Measurements from ENCODE around the gene TNFRSF1B.

Gene TNFRSF1B

DNA sequence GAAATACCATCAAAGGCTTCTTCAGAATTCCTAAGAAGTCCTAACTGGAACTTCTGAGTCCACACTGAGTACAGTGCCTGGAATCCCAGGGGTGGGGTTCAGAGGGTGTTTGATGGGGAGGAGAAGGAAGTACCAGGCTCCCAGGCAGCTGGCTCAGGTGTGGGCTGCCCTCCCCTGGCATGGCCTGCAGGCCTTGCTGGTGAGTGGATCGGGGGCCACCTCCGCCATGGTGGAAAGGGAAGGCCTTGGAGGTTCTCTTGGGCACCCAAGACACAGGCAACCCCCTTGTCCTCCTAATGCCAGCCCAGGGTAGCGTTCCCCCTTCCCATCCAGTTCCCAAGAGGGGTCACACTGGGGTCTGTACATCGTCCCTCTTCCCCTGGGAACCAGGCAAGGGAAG lies 26.8 kb upstream of the TNFRSF1B start:
- no CpG with 5 or more reads among the region's 4 CpGs for WGBS, 2 donors (ENCODE audit: extremely low coverage in 2 of 2, insufficient read length in 2 of 2, insufficient replicate concordance in 1 of 2)
- H2BK15ac ChIP-seq (ENCODE audit: low read length), result peak overlapping the region; percentile 39
- peak overlapping the region; percentile 35 for H2BK5ac ChIP-seq (ENCODE audit: low read length)
- H2AK5ac ChIP-seq (ENCODE audit: low read depth, low read length), result peak overlapping the region; percentile 71
- no peaks in the 10 kb centered on the region for H3K79me1 ChIP-seq (ENCODE audit: low read depth, low read length)
- no peak overlapping the region for H2BK12ac ChIP-seq (ENCODE audit: low read length)
- H3K27me3 ChIP-seq (ENCODE audit: control insufficient read depth in 3 of 3, insufficient read depth in 3 of 3, low read depth in 1 of 3, low read length in 3 of 3), result peaks cover 0 to 25% (median 2%) of the 10 kb centered on the region in 3 experiments
- H3K14ac ChIP-seq (ENCODE audit: low read length), result no peak overlapping the region
- no peak for DNase-seq (ENCODE audit: low spot score)
- H4K91ac ChIP-seq (ENCODE audit: low read depth, low read length, poor library complexity), result no peak overlapping the region
- H3K23ac ChIP-seq (ENCODE audit: low read depth, low read length, poor library complexity), result no peak overlapping the region
- H3K4ac ChIP-seq (ENCODE audit: low read length), result no peak overlapping the region
- H2BK120ac ChIP-seq (ENCODE audit: low read depth, low read length), result no peak overlapping the region
- no peak overlapping the region for H3K4me3 ChIP-seq (ENCODE audit: low read length in 2 of 2)
- peak overlapping the region; percentile 90 for H3K18ac ChIP-seq (ENCODE audit: low read length)
- no peak overlapping the region for H3K9ac ChIP-seq (ENCODE audit: low read depth, low read length, poor library complexity)
- no peak overlapping the region for H3K4me2 ChIP-seq (ENCODE audit: insufficient read depth, low read length, poor library complexity, severe bottlenecking)
- no peak overlapping the region for H4K8ac ChIP-seq (ENCODE audit: low read depth, low read length)
- peaks cover 6 to 11% of the 10 kb centered on the region in 2 donors for H3K4me1 ChIP-seq (ENCODE audit: control insufficient read depth in 2 of 2, insufficient read depth in 1 of 2, low read depth in 1 of 2, low read length in 2 of 2)
- no peaks in the 10 kb centered on the region for H3K36me3 ChIP-seq (replicated peaks in 1 of 2; ENCODE audit: control insufficient read depth in 2 of 2, insufficient read depth in 2 of 2, low read length in 2 of 2)
- no peaks in the 10 kb centered on the region for H3K9me3 ChIP-seq (replicated peaks in 1 of 2; ENCODE audit: control insufficient read depth in 2 of 2, insufficient read depth in 1 of 2, low read depth in 1 of 2, low read length in 2 of 2)
- no peak overlapping the region for H2AFZ ChIP-seq (ENCODE audit: low read length)
- H3K27ac ChIP-seq (replicated peaks; ENCODE audit: low read length), result no peak overlapping the region

- Histone ChIP-seq H3K4ac (ENCODE audit: low read length) (no peak overlapping the region), H3K27me3 (ENCODE audit: control insufficient read depth in 3 of 3, insufficient read depth in 3 of 3, low read depth in 1 of 3, low read length in 3 of 3) (peaks cover 0 to 26% (median 2%) of the 10 kb centered on the region in 3 experiments)
- no CpG with 5 or more reads among the region's 12 CpGs for WGBS, 2 donors (ENCODE audit: extremely low coverage in 2 of 2, insufficient read length in 2 of 2, insufficient replicate concordance in 1 of 2)
These were observed 26.2 kb upstream of the TNFRSF1B start for GRCh38 chr1:12140515-12141162.

GRCh38 chr1:12141163-12141850 lies 25.5 kb upstream of the TNFRSF1B start:
- H4K8ac ChIP-seq (ENCODE audit: low read depth, low read length), result no peak overlapping the region
- no peak overlapping the region for H2BK120ac ChIP-seq (ENCODE audit: low read depth, low read length)
- H3K14ac ChIP-seq (ENCODE audit: low read length), result no peak overlapping the region
- H2BK15ac ChIP-seq (ENCODE audit: low read length), result peak overlapping the region; percentile 1
- H2AFZ ChIP-seq (ENCODE audit: low read length), result peak overlapping the region; percentile 33
- H3K9ac ChIP-seq (ENCODE audit: low read depth, low read length, poor library complexity), result peak overlapping the region; percentile 24
- H2BK12ac ChIP-seq (ENCODE audit: low read length), result no peak overlapping the region
- peak overlapping the region; percentile 83 for H2AK5ac ChIP-seq (ENCODE audit: low read depth, low read length)
- H2BK5ac ChIP-seq (ENCODE audit: low read length), result no peak overlapping the region
- no peak overlapping the region for H3K23ac ChIP-seq (ENCODE audit: low read depth, low read length, poor library complexity)
- H3K79me1 ChIP-seq (ENCODE audit: low read depth, low read length), result no peaks in the 10 kb centered on the region
- no peaks in the 10 kb centered on the region for H3K9me3 ChIP-seq (replicated peaks in 1 of 2; ENCODE audit: control insufficient read depth in 2 of 2, insufficient read depth in 1 of 2, low read depth in 1 of 2, low read length in 2 of 2)
- H3K27me3 ChIP-seq (ENCODE audit: control insufficient read depth in 3 of 3, insufficient read depth in 3 of 3, low read depth in 1 of 3, low read length in 3 of 3), result peaks cover 0 to 26% (median 2%) of the 10 kb centered on the region in 3 experiments
- H3K4me1 ChIP-seq (ENCODE audit: control insufficient read depth in 2 of 2, insufficient read depth in 1 of 2, low read depth in 1 of 2, low read length in 2 of 2), result peaks cover 6 to 11% of the 10 kb centered on the region in 2 donors
- no peak for DNase-seq (ENCODE audit: low spot score)
- no peak overlapping the region for H3K4me3 ChIP-seq (ENCODE audit: low read length in 2 of 2)
- H4K91ac ChIP-seq (ENCODE audit: low read depth, low read length, poor library complexity), result no peak overlapping the region
- no peak overlapping the region for H3K27ac ChIP-seq (replicated peaks; ENCODE audit: low read length)
- H3K18ac ChIP-seq (ENCODE audit: low read length), result peak overlapping the region; percentile 9
- WGBS, 2 donors (ENCODE audit: extremely low coverage in 2 of 2, insufficient read length in 2 of 2, insufficient replicate concordance in 1 of 2), result no CpG with 5 or more reads among the region's 21 CpGs
- H3K4me2 ChIP-seq (ENCODE audit: insufficient read depth, low read length, poor library complexity, severe bottlenecking), result no peak overlapping the region
- no peak overlapping the region for H3K4ac ChIP-seq (ENCODE audit: low read length)
- H3K36me3 ChIP-seq (replicated peaks in 1 of 2; ENCODE audit: control insufficient read depth in 2 of 2, insufficient read depth in 2 of 2, low read length in 2 of 2), result no peaks in the 10 kb centered on the region

More at GRCh38 chr1:12140515-12141162, 26.2 kb upstream of the TNFRSF1B start:
- no peak overlapping the region for H3K27ac ChIP-seq (replicated peaks; ENCODE audit: low read length)
- H3K36me3 ChIP-seq (replicated peaks in 1 of 2; ENCODE audit: control insufficient read depth in 2 of 2, insufficient read depth in 2 of 2, low read length in 2 of 2), result no peaks in the 10 kb centered on the region
- H3K18ac ChIP-seq (ENCODE audit: low read length), result peak overlapping the region; percentile 90
- peak overlapping the region; percentile 39 for H2BK15ac ChIP-seq (ENCODE audit: low read length)
- H2BK5ac ChIP-seq (ENCODE audit: low read length), result peak overlapping the region; percentile 35
- H2BK120ac ChIP-seq (ENCODE audit: low read depth, low read length), result no peak overlapping the region
- no peak for DNase-seq (ENCODE audit: low spot score)
- H4K91ac ChIP-seq (ENCODE audit: low read depth, low read length, poor library complexity), result no peak overlapping the region
- no peak overlapping the region for H3K4me3 ChIP-seq (ENCODE audit: low read length in 2 of 2)
- H3K4me1 ChIP-seq (ENCODE audit: control insufficient read depth in 2 of 2, insufficient read depth in 1 of 2, low read depth in 1 of 2, low read length in 2 of 2), result peaks cover 6 to 11% of the 10 kb centered on the region in 2 donors
- no peak overlapping the region for H2BK12ac ChIP-seq (ENCODE audit: low read length)
- H2AK5ac ChIP-seq (ENCODE audit: low read depth, low read length), result peak overlapping the region; percentile 71
- H2AFZ ChIP-seq (ENCODE audit: low read length), result no peak overlapping the region
- H3K79me1 ChIP-seq (ENCODE audit: low read depth, low read length), result no peaks in the 10 kb centered on the region
- no peak overlapping the region for H4K8ac ChIP-seq (ENCODE audit: low read depth, low read length)
- H3K9me3 ChIP-seq (replicated peaks in 1 of 2; ENCODE audit: control insufficient read depth in 2 of 2, insufficient read depth in 1 of 2, low read depth in 1 of 2, low read length in 2 of 2), result no peaks in the 10 kb centered on the region
- no peak overlapping the region for H3K9ac ChIP-seq (ENCODE audit: low read depth, low read length, poor library complexity)
- no peak overlapping the region for H3K23ac ChIP-seq (ENCODE audit: low read depth, low read length, poor library complexity)
- H3K14ac ChIP-seq (ENCODE audit: low read length), result no peak overlapping the region
- no peak overlapping the region for H3K4me2 ChIP-seq (ENCODE audit: insufficient read depth, low read length, poor library complexity, severe bottlenecking)

DNA sequence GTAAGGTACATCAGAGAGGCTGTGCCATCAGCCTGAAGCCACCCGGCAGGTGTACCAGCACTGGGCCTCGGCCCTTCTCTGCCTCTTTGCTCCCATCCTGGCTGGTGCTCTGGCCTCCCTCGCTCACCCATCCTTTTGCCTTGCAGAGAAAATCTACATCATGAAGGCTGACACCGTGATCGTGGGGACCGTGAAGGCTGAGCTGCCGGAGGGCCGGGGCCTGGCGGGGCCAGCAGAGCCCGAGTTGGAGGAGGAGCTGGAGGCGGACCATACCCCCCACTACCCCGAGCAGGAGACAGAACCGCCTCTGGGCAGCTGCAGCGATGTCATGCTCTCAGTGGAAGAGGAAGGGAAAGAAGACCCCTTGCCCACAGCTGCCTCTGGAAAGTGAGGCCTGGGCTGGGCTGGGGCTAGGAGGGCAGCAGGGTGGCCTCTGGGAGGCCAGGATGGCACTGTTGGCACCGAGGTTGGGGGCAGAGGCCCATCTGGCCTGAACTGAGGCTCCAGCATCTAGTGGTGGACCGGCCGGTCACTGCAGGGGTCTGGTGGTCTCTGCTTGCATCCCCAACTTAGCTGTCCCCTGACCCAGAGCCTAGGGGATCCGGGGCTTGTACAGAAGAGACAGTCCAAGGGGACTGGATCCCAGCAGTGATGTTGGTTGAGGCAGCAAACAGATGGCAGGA lies 24.5 kb upstream of the TNFRSF1B start:
- no CpG with 5 or more reads among the region's 18 CpGs for WGBS, 2 donors (ENCODE audit: extremely low coverage in 2 of 2, insufficient read length in 2 of 2, insufficient replicate concordance in 1 of 2)

More for the DNA sequence above, 24.5 kb upstream of the TNFRSF1B start:
- H4K91ac ChIP-seq (ENCODE audit: low read depth, low read length, poor library complexity), result peak overlapping the region; percentile 56
- peak overlapping the region; percentile 79 for H2BK15ac ChIP-seq (ENCODE audit: low read length)
- no peak overlapping the region for H3K14ac ChIP-seq (ENCODE audit: low read length)
- peak overlapping the region; percentile 95 for H2BK120ac ChIP-seq (ENCODE audit: low read depth, low read length)
- no peak overlapping the region for H4K8ac ChIP-seq (ENCODE audit: low read depth, low read length)
- peak overlapping the region; percentile 51 for H3K9ac ChIP-seq (ENCODE audit: low read depth, low read length, poor library complexity)
- peaks cover 0 to 26% (median 2%) of the 10 kb centered on the region in 3 experiments for H3K27me3 ChIP-seq (ENCODE audit: control insufficient read depth in 3 of 3, insufficient read depth in 3 of 3, low read depth in 1 of 3, low read length in 3 of 3)
- no peak overlapping the region for H3K4ac ChIP-seq (ENCODE audit: low read length)
- H3K4me3 ChIP-seq (ENCODE audit: low read length in 2 of 2), result no peak overlapping the region
- H3K4me1 ChIP-seq (ENCODE audit: control insufficient read depth in 2 of 2, insufficient read depth in 1 of 2, low read depth in 1 of 2, low read length in 2 of 2), result peaks cover 7 to 16% of the 10 kb centered on the region in 2 donors
- H2AK5ac ChIP-seq (ENCODE audit: low read depth, low read length), result peak overlapping the region; percentile 60
- H3K18ac ChIP-seq (ENCODE audit: low read length), result peak overlapping the region; percentile 85
- H2BK12ac ChIP-seq (ENCODE audit: low read length), result no peak overlapping the region
- H3K27ac ChIP-seq (replicated peaks; ENCODE audit: low read length), result no peak overlapping the region
- H3K36me3 ChIP-seq (replicated peaks in 1 of 2; ENCODE audit: control insufficient read depth in 2 of 2, insufficient read depth in 2 of 2, low read length in 2 of 2), result no peaks in the 10 kb centered on the region
- H3K23ac ChIP-seq (ENCODE audit: low read depth, low read length, poor library complexity), result no peak overlapping the region
- peak; percentile 9 for DNase-seq (ENCODE audit: low spot score)
- peak overlapping the region; percentile 71 for H2AFZ ChIP-seq (ENCODE audit: low read length)
- H2BK5ac ChIP-seq (ENCODE audit: low read length), result no peak overlapping the region
- no peak overlapping the region for H3K4me2 ChIP-seq (ENCODE audit: insufficient read depth, low read length, poor library complexity, severe bottlenecking)
- H3K79me1 ChIP-seq (ENCODE audit: low read depth, low read length), result no peaks in the 10 kb centered on the region
- H3K9me3 ChIP-seq (replicated peaks in 1 of 2; ENCODE audit: control insufficient read depth in 2 of 2, insufficient read depth in 1 of 2, low read depth in 1 of 2, low read length in 2 of 2), result no peaks in the 10 kb centered on the region

Data from neuronal stem cell (in vitro differentiated cells).